Fibroblast of skin of right biceps (primary cell): ENCODE data around the gene LIG3.
"Not testable (repeated sequence)": the region's sequence is repeated elsewhere in the genome, so short reads cannot be mapped to it uniquely, and the experiment has no call there.

ENCODE experiments used
- DNase-seq: peaks from one replicate; pipeline ENCODE4 v3.0.0-alpha.2; 2013

Gene LIG3

GRCh38 chr17:35000965-35001364 lies 20.7 kb downstream of the LIG3 start:
- not testable (repeated sequence) for DNase-seq

- no peak for DNase-seq
Observed at GRCh38 chr17:35001549-35001948, 21.2 kb downstream of the LIG3 start.

GRCh38 chr17:35002876-35003551 lies 22.7 kb downstream of the LIG3 start:
- DNase-seq: no peak

- no peak for DNase-seq
Observed at GRCh38 chr17:35003778-35004177, 23.5 kb downstream of the LIG3 start.

- DNase-seq: no peak
Observed at GRCh38 chr17:35006345-35006744, 26.0 kb downstream of the LIG3 start.

- DNase-seq: no peak
Observed at GRCh38 chr17:35006961-35007360, 26.6 kb downstream of the LIG3 start.

GRCh38 chr17:35010093-35010492 lies 29.8 kb downstream of the LIG3 start:
- no peak for DNase-seq

- peak; percentile 5 for DNase-seq
Observed at GRCh38 chr17:35011671-35012216, 31.4 kb downstream of the LIG3 start.

- DNase-seq: no peak
Observed at GRCh38 chr17:35016369-35016768, 36.1 kb downstream of the LIG3 start.

- DNase-seq: no peak
Observed at GRCh38 chr17:35017021-35017420, 36.7 kb downstream of the LIG3 start.

GRCh38 chr17:35018814-35019213 lies 38.5 kb downstream of the LIG3 start:
- DNase-seq: no peak

GRCh38 chr17:35019386-35020179 lies 39.3 kb downstream of the LIG3 start:
- no peak for DNase-seq

- no peak for DNase-seq
Observed at GRCh38 chr17:35021520-35022380, 41.4 kb downstream of the LIG3 start.

- peak; percentile 68 for DNase-seq
Observed at GRCh38 chr17:35022536-35023063, 42.3 kb downstream of the LIG3 start.

- no peak for DNase-seq
Observed at GRCh38 chr17:35023538-35023937, 43.2 kb downstream of the LIG3 start.

- DNase-seq: no peak
Observed at GRCh38 chr17:35025541-35025940, 45.2 kb downstream of the LIG3 start.

- not testable (repeated sequence) for DNase-seq
Observed at GRCh38 chr17:35028097-35028496, 47.8 kb downstream of the LIG3 start.

GRCh38 chr17:35028531-35029262 lies 48.4 kb downstream of the LIG3 start:
- no peak for DNase-seq

GRCh38 chr17:35030780-35031179 lies 50.5 kb downstream of the LIG3 start:
- no peak for DNase-seq

GRCh38 chr17:35038453-35038852 lies 58.1 kb downstream of the LIG3 start:
- DNase-seq: no peak

GRCh38 chr17:35041390-35041789 lies 61.1 kb downstream of the LIG3 start:
- DNase-seq: no peak

GRCh38 chr17:35044181-35044580 lies 63.9 kb downstream of the LIG3 start:
- DNase-seq: no peak
